Neuron (in vitro differentiated cells): Measurements from ENCODE around the gene LATS1.
A peak's percentile ranks its signal among the peaks of the same experiment; 100 is the strongest.
"Not testable (repeated sequence)": the region's sequence is repeated elsewhere in the genome, so short reads cannot be mapped to it uniquely, and the experiment has no call there.

Experiments used
- H2AFZ ChIP-seq: one replicate; pipeline ENCODE4 v1.6.1; 2013; ENCODE audit warnings: low read depth, mild to moderate bottlenecking, inconsistent platforms, low read length, moderate library complexity
- H3K27me3 ChIP-seq: one replicate; pipeline ENCODE4 v1.6.1; 2013; ENCODE audit warnings: low read length; ENCODE audit not compliant: insufficient read depth
- H3K36me3 ChIP-seq: one replicate; pipeline ENCODE4 v1.6.1; 2013; ENCODE audit warnings: low read length; ENCODE audit not compliant: insufficient read depth
- H3K4me1 ChIP-seq: one replicate; pipeline ENCODE4 v1.6.1; 2013; ENCODE audit warnings: low read length; ENCODE audit not compliant: insufficient read depth
- H3K4me3 ChIP-seq: 2 replicates; pipeline ENCODE4 v1.5.1; 2013; ENCODE audit warnings: mild to moderate bottlenecking, low read length, moderate library complexity
- H3K9me3 ChIP-seq: one replicate; pipeline ENCODE4 v1.6.1; 2013; ENCODE audit warnings: low read length

LATS1 gene

DNA sequence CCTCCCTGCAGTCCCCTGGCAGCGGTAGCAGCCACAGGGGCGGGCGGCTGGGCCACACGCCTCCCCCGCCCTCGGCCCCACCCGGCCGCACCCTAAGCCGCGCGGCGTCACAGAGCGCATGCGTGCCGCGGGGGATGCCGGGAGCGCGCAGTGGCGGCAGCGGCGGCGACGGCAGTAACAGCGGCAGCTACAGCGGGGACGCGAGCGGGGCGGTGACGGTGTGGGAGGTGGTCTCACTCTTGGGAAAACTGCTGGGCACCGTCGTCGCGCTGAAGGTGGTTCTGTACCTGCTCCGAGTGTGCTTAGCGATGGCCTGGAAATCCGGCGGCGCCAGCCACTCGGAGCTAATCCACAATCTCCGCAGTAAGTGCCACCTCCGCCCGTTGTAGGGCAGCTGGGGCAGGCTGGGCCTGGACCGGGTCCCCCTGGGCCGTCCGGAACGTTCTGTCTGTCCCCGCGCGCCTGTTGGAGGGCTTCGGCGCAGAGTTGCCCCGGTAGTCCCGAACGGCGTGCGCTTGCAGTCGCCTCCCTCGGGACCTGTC lies 31.8 kb upstream of the LATS1 start, which contains the start of gene PCMT1:
PCMT1 (plus strand) TSS at position 148 of the 542 bp plus-strand sequence; CDS start at position 309, 161 bp downstream.
- Histone ChIP-seq H3K36me3 (no peaks in the 10 kb centered on the region), H3K4me3 (peak within 1 kb of the TSS; percentile 85), H3K4me1 (peaks cover 20% of the 10 kb centered on the region), H2AFZ (peak within 1 kb of the TSS; percentile 95), H3K9me3 (no peaks in the 10 kb centered on the region), H3K27me3 (no peaks in the 10 kb centered on the region)

DNA sequence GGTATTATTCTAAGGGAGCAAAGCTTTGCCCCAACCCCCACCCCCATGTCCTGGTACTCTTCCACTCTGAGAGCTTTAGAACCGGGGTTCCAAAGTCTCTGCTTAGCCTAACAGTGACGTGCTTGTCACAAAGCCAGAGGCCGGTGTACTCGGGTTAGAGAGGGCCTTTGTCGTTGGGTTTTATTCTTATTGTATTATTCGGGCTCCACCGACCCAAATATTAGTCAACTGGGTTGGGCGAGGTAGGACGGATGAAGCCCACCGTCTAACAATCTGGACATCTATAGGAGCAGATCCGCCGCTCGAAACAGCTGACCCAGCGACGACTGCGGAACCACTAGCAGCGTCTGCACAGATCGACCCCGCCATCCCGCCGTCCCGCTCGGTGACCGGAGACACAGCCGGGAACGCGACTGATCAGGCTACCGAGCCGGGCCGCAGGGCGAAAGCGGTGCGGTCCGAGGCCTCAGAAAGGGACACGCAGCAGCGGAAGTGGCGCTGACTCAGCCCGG lies 31.2 kb upstream of the LATS1 start:
- not testable (repeated sequence) for H3K36me3 ChIP-seq, H3K9me3 ChIP-seq, H3K27me3 ChIP-seq
- Histone ChIP-seq H3K4me1 (peaks cover 20% of the 10 kb centered on the region), H2AFZ (peak overlapping the region; percentile 95), H3K4me3 (peak overlapping the region; percentile 85)

DNA sequence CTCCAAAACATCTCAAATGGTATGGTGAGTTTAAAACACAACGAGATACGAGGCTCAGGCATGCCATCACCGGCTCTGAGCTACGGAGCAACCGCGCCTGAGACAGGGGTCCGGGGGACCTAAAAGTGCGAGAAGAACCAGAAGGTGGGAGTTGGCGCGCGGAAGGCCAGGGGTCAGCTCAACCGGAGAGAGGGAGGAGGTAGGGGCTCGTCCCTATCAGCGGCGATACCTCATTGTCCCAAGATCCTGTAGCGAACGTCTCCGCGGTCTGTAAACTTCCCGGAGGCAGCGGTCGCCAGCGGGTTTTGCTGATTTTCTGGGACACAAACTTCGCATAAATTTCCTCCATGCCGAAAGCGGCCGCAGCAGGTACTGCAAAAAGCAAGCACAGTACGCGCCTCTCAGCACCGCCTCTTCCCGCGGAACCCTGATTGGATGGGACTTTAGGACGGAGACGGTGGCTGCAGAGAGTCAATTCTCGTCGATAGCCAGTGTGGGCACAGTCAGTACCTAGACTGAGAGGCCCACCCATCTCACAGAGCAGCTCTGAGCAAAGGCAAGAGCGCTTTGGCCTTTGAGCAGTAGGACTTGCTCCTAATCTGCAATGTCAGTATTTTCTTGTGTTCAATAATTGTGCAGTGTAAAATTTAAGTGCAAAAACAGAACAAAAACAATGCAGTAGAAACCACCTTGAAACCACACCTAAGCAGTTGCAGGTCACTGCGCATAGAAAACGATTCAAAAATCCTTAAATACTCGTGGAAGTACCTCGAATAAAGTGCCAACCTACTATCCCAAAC lies 28.4 kb upstream of the LATS1 start, which contains the start of gene NUP43:
NUP43 (minus strand) TSS at position 383 of the 800 bp plus-strand sequence; CDS start at position 349, 34 bp downstream.
- no peaks in the 10 kb centered on the region for H3K9me3 ChIP-seq
- H3K27me3 ChIP-seq, result no peaks in the 10 kb centered on the region
- peak within 1 kb of the TSS; percentile 95 for H3K4me3 ChIP-seq
- peak within 1 kb of the TSS; percentile 60 for H2AFZ ChIP-seq
- H3K4me1 ChIP-seq, result peaks cover 20% of the 10 kb centered on the region
- peaks cover 21% of the 10 kb centered on the region for H3K36me3 ChIP-seq

DNA sequence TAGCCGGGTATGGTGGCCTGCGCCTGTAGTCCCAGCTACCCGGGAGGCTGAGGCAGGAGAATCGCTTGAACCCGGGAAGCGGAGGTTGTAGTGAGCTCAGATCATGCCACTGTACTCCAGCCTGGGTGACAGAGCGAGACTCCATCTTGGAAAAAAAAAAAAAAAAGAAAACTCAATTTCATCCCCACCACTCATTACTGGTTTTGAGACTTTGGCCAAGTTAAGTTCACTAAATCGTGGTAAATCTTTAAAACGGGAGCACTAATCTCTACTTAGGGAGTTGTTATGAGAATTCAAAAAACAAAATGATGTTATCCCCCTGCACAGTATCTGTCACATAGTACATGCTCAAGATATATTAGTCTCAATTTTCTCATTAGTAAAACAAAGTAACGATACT lies 27.4 kb upstream of the LATS1 start:
- H3K36me3 ChIP-seq, result peaks cover 31% of the 10 kb centered on the region
- H3K4me1 ChIP-seq, result peaks cover 11% of the 10 kb centered on the region
- not testable (repeated sequence) for H3K27me3 ChIP-seq, H3K9me3 ChIP-seq, H2AFZ ChIP-seq
- peak overlapping the region; percentile 95 for H3K4me3 ChIP-seq

DNA sequence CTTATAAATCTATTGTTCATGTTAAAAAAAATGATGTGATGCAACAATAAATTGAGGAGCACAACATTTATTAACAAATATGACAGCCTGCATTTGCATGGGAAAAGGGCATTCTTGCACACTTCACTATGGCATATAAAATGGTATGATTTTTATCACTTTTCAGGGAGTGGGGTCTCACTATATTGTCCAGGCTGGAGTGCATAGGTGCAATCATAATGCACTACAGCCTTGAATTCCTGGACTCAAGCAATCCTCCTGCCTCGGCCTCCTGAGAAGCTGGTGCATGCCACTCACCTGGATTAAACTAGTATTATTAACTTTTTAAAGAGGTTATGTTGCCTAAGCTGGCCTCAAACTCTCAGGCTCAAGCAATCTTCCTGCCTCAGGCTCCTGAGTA lies 17.0 kb upstream of the LATS1 start:
- no peak overlapping the region for H2AFZ ChIP-seq
- no peaks in the 10 kb centered on the region for H3K4me1 ChIP-seq
- H3K27me3 ChIP-seq, result no peaks in the 10 kb centered on the region
- H3K9me3 ChIP-seq, result no peaks in the 10 kb centered on the region
- H3K4me3 ChIP-seq, result no peak overlapping the region
- peaks cover 62% of the 10 kb centered on the region for H3K36me3 ChIP-seq

DNA sequence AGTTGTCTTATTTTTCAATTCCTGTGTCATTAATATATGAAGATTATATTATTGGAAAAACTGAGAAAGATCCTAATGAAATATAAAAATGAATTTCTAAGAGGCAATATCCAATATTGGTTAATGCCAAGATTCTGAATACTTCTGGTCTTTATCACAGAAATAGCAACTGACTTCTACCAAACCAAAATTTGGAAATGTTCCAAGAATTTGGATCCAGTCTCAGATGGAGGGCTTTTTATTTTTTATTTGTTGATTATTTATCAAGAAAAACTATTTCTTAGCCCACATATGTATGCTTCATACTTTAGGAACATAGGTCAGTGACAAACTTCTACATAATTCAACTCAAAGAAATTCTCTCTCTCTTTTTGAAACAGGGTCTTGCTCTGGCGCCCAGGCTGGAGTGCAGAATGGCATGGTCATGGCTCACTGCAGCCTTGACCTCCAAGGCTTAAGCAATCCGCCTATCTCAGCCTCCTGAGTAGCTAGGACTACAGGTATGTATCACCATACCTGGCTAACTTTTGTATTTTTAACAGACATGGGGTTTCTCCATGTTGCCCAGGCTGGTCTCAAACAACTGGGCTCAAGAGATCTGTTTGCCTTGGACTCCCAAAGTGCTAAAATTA lies 15.3 kb upstream of the LATS1 start:
- no peaks in the 10 kb centered on the region for H3K9me3 ChIP-seq
- H3K36me3 ChIP-seq, result peaks cover 66% of the 10 kb centered on the region
- H3K4me3 ChIP-seq, result no peak overlapping the region
- no peaks in the 10 kb centered on the region for H3K4me1 ChIP-seq
- no peak overlapping the region for H2AFZ ChIP-seq
- no peaks in the 10 kb centered on the region for H3K27me3 ChIP-seq

DNA sequence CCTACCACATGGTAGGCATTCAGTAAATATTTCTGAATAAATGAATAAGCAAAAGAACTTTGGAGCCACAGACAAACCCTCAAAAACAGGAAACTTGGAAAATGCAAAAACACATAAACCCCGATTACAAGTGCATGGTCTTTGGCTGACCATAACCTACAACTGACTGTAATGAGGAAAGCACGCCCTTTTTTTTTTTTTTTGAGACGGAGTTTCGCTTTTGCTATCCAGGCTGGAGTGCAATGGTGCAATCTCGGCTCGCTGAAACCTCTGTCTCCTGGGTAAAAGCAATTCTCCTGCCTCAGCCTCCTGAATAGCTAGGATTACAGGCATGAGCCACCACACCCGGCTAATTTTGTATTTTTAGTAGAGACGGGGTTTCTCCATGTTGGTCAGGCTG lies 11.9 kb upstream of the LATS1 start:
- no peak overlapping the region for H2AFZ ChIP-seq
- H3K9me3 ChIP-seq, result no peaks in the 10 kb centered on the region
- H3K4me3 ChIP-seq, result no peak overlapping the region
- no peaks in the 10 kb centered on the region for H3K27me3 ChIP-seq
- no peaks in the 10 kb centered on the region for H3K4me1 ChIP-seq
- peaks cover 60% of the 10 kb centered on the region for H3K36me3 ChIP-seq

DNA sequence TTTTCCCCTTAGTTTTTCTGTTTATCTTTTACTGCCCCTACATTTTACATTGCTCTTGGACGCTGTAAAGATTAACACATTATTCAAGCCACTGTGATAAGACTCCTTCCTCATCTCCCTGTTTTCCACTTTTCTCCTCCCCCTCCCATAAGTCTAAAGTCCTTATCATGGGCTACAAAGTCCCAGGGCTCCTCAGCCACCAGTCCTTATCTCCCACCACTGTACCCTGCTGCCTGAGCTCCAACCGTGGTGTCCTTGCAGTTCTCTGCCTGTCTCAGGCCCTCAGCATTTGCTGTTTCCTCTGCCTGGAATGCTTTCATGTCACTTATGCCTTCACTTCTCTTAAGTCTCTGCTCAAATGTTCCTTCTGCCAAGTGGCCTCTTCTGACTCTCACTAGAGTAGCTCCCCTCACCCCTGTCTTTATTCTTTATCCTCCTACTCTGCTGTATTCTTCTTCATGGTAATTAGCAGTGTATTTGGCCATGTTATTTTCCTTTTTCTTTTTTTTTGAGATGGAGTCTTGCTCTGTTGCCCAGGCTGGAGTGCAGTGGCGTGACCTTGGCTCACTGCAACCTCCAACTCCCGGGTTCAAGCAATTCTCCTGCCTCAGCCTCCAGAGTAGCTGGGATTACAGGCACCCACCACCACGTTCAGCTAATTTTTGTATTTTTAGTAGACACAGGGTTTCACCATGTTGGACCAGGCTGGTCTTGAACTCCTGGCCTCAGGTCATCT lies 10.8 kb upstream of the LATS1 start:
- H3K36me3 ChIP-seq, result peaks cover 53% of the 10 kb centered on the region
- H3K27me3 ChIP-seq, result no peaks in the 10 kb centered on the region
- no peak overlapping the region for H2AFZ ChIP-seq

DNA sequence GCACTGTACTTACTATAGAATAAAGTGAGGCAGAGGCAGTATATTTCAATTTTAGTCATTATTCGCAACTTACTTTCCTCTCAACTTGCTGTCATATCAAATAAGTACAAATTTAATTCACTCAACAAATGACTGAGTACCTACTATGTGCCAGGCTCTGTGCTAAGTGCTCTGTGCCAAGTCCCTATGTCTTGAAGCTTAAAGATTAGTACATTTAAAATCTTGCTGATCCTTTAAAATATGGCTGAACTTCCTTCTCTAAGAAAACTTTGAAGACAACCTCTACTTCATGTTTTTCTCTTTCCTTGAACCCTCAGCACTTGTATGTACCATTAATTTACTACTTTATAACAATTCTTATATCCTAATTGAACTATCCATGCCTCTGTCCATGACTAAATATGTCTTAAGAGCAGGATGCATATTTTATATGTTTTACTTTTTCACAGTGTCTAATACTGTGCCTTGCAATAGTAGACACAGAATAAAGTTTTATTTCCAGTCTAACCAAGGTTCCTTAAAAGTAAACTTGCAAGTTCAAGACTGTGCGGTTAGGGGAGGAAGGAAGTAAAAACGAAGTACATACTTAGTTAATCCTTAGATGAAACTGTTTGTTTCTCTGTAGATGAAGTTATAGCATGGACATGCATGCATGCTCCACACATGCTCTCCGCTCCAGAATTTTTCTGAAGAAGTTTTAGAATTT lies 10.0 kb upstream of the LATS1 start:
- Histone ChIP-seq H3K9me3 (no peaks in the 10 kb centered on the region), H3K36me3 (peaks cover 51% of the 10 kb centered on the region), H2AFZ (no peak overlapping the region), H3K4me1 (no peaks in the 10 kb centered on the region), H3K4me3 (no peak overlapping the region), H3K27me3 (no peaks in the 10 kb centered on the region)

More for the DNA sequence above, 10.8 kb upstream of the LATS1 start:
- no peak overlapping the region for H3K4me3 ChIP-seq
- no peaks in the 10 kb centered on the region for H3K9me3 ChIP-seq
- H3K4me1 ChIP-seq, result no peaks in the 10 kb centered on the region

DNA sequence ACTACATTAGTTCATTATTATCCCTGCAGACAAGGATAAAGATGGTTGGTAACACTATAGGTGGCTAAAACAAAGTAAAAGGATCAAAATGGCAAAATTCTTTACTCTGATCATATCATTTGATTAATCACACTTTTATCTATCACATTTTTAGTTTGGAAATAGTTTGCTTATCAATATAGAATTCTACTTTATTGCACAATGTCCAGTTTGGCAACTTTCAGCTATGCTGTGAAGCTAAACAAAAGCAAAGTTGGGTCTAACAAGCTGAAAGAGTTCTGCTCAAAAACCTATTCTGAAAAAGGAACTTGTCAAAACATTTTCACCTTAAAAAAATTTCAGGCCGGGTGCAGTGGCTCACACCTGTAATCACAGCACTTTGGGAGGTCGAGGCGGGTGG lies 7.9 kb upstream of the LATS1 start:
- Histone ChIP-seq H3K9me3 (no peaks in the 10 kb centered on the region), H3K27me3 (no peaks in the 10 kb centered on the region), H3K36me3 (peaks cover 47% of the 10 kb centered on the region)

DNA sequence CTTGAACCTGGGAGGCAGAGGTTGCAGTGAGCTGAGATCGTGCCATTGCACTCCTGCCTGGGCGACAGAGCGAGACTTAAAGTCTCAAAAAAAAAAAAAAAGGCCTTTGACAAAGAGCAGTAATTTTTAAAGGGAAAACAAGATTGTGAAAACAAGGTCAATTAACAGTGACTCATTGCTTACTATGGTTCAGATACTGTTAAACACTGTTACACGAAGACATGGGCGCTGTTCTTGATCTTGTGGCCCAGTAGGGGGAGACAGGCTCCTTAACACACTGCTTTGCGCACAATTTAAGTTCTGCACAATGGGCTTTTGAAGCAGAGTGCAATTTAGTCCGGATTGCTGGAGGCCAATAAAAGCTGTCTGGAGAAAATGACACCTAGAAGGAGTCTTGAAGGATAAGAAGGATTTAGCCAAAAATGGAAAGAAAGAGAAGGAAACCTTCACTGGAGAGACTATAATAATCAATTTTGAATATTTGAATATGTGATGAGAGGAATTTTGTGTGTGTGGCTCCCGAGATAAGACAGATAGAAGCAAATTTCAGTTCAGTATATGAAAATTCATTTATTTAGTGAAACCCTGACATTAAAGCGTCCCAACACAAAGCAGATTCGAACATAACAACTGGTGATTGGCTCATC lies 6.0 kb upstream of the LATS1 start:
- H3K9me3 ChIP-seq, result no peaks in the 10 kb centered on the region
- H3K4me3 ChIP-seq, result no peak overlapping the region
- H3K27me3 ChIP-seq, result no peaks in the 10 kb centered on the region
- no peak overlapping the region for H2AFZ ChIP-seq
- H3K36me3 ChIP-seq, result peaks cover 33% of the 10 kb centered on the region
- H3K4me1 ChIP-seq, result no peaks in the 10 kb centered on the region

More for the DNA sequence above, 7.9 kb upstream of the LATS1 start:
- Histone ChIP-seq H3K4me1 (no peaks in the 10 kb centered on the region), H3K4me3 (no peak overlapping the region), H2AFZ (no peak overlapping the region)

DNA sequence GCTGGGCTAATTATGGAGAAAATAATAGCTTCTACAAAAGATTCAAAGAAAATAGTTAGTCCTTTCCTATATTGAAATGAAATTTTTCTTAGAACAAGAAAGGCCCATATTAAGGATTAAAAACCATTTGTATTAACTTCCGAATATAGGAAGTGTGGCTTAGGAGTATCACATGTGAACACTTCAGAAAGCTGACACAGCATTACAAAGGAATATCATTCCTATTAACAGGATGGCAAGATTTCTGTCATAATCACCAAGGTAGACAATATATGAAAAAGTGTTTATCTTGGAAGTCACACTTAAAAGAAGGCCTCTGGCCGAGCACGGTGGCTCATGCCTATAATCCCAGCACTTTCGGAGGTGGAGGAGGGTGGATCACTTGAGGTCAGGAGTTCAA lies 5.4 kb upstream of the LATS1 start:
- Histone ChIP-seq H3K4me1 (peaks cover 5% of the 10 kb centered on the region), H3K4me3 (no peak overlapping the region), H3K36me3 (peaks cover 27% of the 10 kb centered on the region), H3K27me3 (no peaks in the 10 kb centered on the region), H3K9me3 (no peaks in the 10 kb centered on the region), H2AFZ (no peak overlapping the region)
